Measurements from ENCODE around the gene COLQ. TPM values are rescaled to one million over a fixed set of nuclear protein-coding genes. Genes with fewer than 3 reads are reported as not detected.

COLQ gene
- total RNA-seq, 4 donors from 2014 or later, result 0.23 to 3.8 (median 1.1) TPM

- no peaks in the 10 kb centered on the region for H3K4me1 ChIP-seq
- H3K27me3 ChIP-seq, result no peaks in the 10 kb centered on the region
- no peaks in the 10 kb centered on the region for H3K9me3 ChIP-seq
- no peak overlapping the region for H3K4me3 ChIP-seq
- WGBS, result 56% methylated on average over 14 of the region's 14 CpGs
- H3K36me3 ChIP-seq, result no peaks in the 10 kb centered on the region
- TF ChIP-seq POLR2A (IDR thresholded peaks at IDR 0.05) (no peak), POLR2AphosphoS5 (IDR thresholded peaks at IDR 0.05) (no peak), CTCF (IDR thresholded peaks at IDR 0.05) (no peak), EP300 (IDR thresholded peaks at IDR 0.05) (no peak)
- no peak overlapping the region for H3K27ac ChIP-seq
- DNase-seq (ENCODE audit: low spot score in 2 of 2), result peak in 1 of 2 donors; percentile 67
Observed at GRCh38 chr3:15520804-15521572, 518 bp downstream of the COLQ start.

- peak in 1 of 2 donors; percentile 8 for DNase-seq (ENCODE audit: low spot score in 2 of 2)
- Histone ChIP-seq H3K27me3 (no peaks in the 10 kb centered on the region), H3K4me3 (no peak overlapping the region), H3K27ac (no peak overlapping the region), H3K4me1 (no peaks in the 10 kb centered on the region), H3K36me3 (no peaks in the 10 kb centered on the region), H3K9me3 (no peaks in the 10 kb centered on the region)
- 43% methylated on average over 3 of the region's 3 CpGs for WGBS
- TF ChIP-seq POLR2AphosphoS5 (IDR thresholded peaks at IDR 0.05) (no peak), POLR2A (IDR thresholded peaks at IDR 0.05) (no peak), EP300 (IDR thresholded peaks at IDR 0.05) (no peak), CTCF (IDR thresholded peaks at IDR 0.05) (no peak)
Observed at GRCh38 chr3:15520185-15520584, 1.3 kb downstream of the COLQ start.

- Histone ChIP-seq H3K36me3 (no peaks in the 10 kb centered on the region), H3K4me1 (no peaks in the 10 kb centered on the region), H3K27me3 (no peaks in the 10 kb centered on the region), H3K9me3 (no peaks in the 10 kb centered on the region), H3K4me3 (no peak overlapping the region), H3K27ac (no peak overlapping the region)
- 84% methylated on average over 4 of the region's 4 CpGs for WGBS
- TF ChIP-seq POLR2A (IDR thresholded peaks at IDR 0.05) (no peak), POLR2AphosphoS5 (IDR thresholded peaks at IDR 0.05) (no peak), CTCF (IDR thresholded peaks at IDR 0.05) (no peak), EP300 (IDR thresholded peaks at IDR 0.05) (no peak)
- DNase-seq (ENCODE audit: low spot score in 2 of 2), result no peak
Observed at GRCh38 chr3:15519096-15519495, 2.4 kb downstream of the COLQ start.

GRCh38 chr3:15514663-15515340 lies 6.7 kb downstream of the COLQ start:
- H3K9me3 ChIP-seq, result no peaks in the 10 kb centered on the region
- H3K27ac ChIP-seq, result no peak overlapping the region
- 85% methylated on average over 4 of the region's 4 CpGs for WGBS
- no peak for TF ChIP-seq POLR2AphosphoS5 (IDR thresholded peaks at IDR 0.05)
- TF ChIP-seq EP300 (IDR thresholded peaks at IDR 0.05), result no peak
- TF ChIP-seq CTCF (IDR thresholded peaks at IDR 0.05), result no peak
- TF ChIP-seq POLR2A (IDR thresholded peaks at IDR 0.05), result no peak
- DNase-seq (ENCODE audit: low spot score in 2 of 2), result no peak
- no peaks in the 10 kb centered on the region for H3K27me3 ChIP-seq
- H3K4me1 ChIP-seq, result no peaks in the 10 kb centered on the region
- H3K4me3 ChIP-seq, result no peak overlapping the region
- H3K36me3 ChIP-seq, result no peaks in the 10 kb centered on the region
